ENCODE measurements around the gene ASIC2.

Gene ASIC2

DNA sequence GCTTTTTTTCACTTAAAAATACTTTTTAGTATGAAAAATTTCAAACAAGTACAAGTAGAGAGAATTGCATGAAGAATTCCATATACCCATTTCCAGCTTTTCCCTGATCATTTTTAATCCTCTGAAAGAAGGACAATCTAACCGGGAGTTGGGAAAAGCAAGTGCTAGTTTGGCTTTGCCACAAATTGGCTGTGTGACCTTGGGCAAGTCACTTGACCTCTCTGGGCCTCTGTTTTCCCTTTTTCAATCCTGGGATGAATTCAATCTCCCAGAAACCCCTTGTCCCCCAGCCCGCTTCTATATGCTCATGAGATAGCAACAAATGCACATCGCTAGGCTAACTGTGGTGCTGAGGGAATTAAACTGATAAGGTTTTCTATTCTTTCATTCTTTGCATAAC, 49.4 kb downstream of the ASIC2 start:
- Histone ChIP-seq H3K4me3 (ENCODE audit: insufficient read depth, low read length, poor library complexity, severe bottlenecking) (no peak overlapping the region), H3K9ac (ENCODE audit: low read length) (no peak overlapping the region), H3K9me2 (replicated peaks; ENCODE audit: insufficient read depth, low read length) (no peaks in the 10 kb centered on the region), H3K27me3 (ENCODE audit: low read length) (no peaks in the 10 kb centered on the region), H4K20me1 (ENCODE audit: low read depth, low read length) (no peaks in the 10 kb centered on the region), H3K9me3 (ENCODE audit: insufficient read depth, low read length) (no peaks in the 10 kb centered on the region), H2AFZ (ENCODE audit: low read depth, low read length, severe bottlenecking) (no peak overlapping the region), H3K79me2 (ENCODE audit: insufficient read depth, low read length) (no peaks in the 10 kb centered on the region), H3F3A (ENCODE audit: insufficient read depth) (no peaks in the 10 kb centered on the region), H3K36me3 (ENCODE audit: low read length) (no peaks in the 10 kb centered on the region), H3K27ac (ENCODE audit: low read depth, low read length) (no peak overlapping the region), H3K4me2 (ENCODE audit: low read depth, low read length, poor library complexity, severe bottlenecking) (no peak overlapping the region)
- TF ChIP-seq EZH2phosphoT487 (conservative IDR thresholded peaks at IDR 0.05; ENCODE audit: low read length), result no peak
- TF ChIP-seq, protein P1, sequence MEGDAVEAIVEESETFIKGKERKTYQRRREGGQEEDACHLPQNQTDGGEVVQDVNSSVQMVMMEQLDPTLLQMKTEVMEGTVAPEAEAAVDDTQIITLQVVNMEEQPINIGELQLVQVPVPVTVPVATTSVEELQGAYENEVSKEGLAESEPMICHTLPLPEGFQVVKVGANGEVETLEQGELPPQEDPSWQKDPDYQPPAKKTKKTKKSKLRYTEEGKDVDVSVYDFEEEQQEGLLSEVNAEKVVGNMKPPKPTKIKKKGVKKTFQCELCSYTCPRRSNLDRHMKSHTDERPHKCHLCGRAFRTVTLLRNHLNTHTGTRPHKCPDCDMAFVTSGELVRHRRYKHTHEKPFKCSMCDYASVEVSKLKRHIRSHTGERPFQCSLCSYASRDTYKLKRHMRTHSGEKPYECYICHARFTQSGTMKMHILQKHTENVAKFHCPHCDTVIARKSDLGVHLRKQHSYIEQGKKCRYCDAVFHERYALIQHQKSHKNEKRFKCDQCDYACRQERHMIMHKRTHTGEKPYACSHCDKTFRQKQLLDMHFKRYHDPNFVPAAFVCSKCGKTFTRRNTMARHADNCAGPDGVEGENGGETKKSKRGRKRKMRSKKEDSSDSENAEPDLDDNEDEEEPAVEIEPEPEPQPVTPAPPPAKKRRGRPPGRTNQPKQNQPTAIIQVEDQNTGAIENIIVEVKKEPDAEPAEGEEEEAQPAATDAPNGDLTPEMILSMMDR (IDR thresholded peaks at IDR 0.05; ENCODE audit: insufficient read depth, low read length, poor library complexity, severe bottlenecking), result no peak

DNA sequence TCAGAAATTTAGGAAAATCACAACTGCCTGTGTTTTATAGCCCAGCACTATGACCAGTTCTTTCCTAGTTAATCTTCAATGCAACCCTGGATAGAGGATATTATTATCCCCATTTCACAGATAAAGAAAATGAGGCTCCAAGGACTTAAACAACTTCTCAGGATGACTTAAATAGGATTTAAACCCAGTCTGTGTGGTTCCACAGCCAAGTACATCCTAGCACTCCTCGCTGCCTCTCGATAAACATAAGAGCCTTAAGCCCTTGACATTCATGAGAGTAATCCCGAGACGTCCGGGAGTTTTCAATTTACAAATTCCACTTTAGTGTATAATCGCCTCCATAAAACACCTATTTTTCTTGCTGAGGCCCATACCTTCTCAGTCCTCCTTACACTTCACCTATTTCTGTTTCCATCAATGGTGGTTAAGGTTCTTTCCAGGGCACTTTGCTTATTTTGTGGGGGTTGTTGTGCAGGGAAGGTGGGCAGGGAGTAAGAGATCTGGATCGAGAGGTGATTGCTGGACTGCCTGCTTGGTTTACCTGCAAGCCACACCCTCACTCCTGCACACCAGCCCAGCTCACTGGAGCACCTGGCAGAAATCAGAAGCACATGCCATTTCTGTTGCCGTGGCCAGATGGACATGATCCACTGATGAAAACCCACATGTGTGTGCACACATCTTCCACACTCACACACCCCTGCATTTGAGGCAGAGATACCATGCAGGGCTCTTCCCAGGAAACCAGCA, 50.5 kb downstream of the ASIC2 start:
- H3K9me3 ChIP-seq (ENCODE audit: insufficient read depth, low read length), result no peaks in the 10 kb centered on the region

DNA sequence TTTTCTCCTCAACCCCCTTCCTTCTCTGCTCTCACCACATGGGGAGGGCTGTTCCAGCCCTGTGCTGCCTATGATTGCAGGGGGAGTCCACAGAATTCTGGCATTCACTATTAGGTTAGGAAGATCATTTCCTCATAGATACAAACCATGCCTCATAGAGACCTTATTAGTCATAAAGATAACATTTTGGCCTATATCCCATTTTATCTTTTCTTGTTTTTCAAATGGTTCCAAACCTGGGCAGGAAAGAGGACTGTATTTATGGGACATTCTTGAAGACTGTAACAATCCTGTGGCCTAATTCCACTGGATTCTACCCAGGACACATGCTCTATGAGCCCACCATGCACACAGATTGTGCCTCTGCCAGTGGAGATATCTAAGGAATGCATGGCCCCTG, 51.7 kb downstream of the ASIC2 start:
- no peaks in the 10 kb centered on the region for H3K9me2 ChIP-seq (replicated peaks; ENCODE audit: insufficient read depth, low read length)
- no peaks in the 10 kb centered on the region for H3F3A ChIP-seq (ENCODE audit: insufficient read depth)
- H3K27me3 ChIP-seq (ENCODE audit: low read length), result no peaks in the 10 kb centered on the region
- no peaks in the 10 kb centered on the region for H4K20me1 ChIP-seq (ENCODE audit: low read depth, low read length)
- no peak overlapping the region for H3K9ac ChIP-seq (ENCODE audit: low read length)
- no peak overlapping the region for H3K27ac ChIP-seq (ENCODE audit: low read depth, low read length)
- H3K36me3 ChIP-seq (ENCODE audit: low read length), result no peaks in the 10 kb centered on the region
- TF ChIP-seq, protein P1 (IDR thresholded peaks at IDR 0.05; ENCODE audit: insufficient read depth, low read length, poor library complexity, severe bottlenecking), result no peak
- no peak for TF ChIP-seq EZH2phosphoT487 (conservative IDR thresholded peaks at IDR 0.05; ENCODE audit: low read length)
- no peak overlapping the region for H3K4me2 ChIP-seq (ENCODE audit: low read depth, low read length, poor library complexity, severe bottlenecking)
- H2AFZ ChIP-seq (ENCODE audit: low read depth, low read length, severe bottlenecking), result no peak overlapping the region
- no peak overlapping the region for H3K4me3 ChIP-seq (ENCODE audit: insufficient read depth, low read length, poor library complexity, severe bottlenecking)
- no peaks in the 10 kb centered on the region for H3K79me2 ChIP-seq (ENCODE audit: insufficient read depth, low read length)
- no peaks in the 10 kb centered on the region for H3K9me3 ChIP-seq (ENCODE audit: insufficient read depth, low read length)

More for the DNA sequence above, 50.5 kb downstream of the ASIC2 start:
- H3K27ac ChIP-seq (ENCODE audit: low read depth, low read length), result no peak overlapping the region
- no peaks in the 10 kb centered on the region for H3K9me2 ChIP-seq (replicated peaks; ENCODE audit: insufficient read depth, low read length)
- H3K4me2 ChIP-seq (ENCODE audit: low read depth, low read length, poor library complexity, severe bottlenecking), result no peak overlapping the region
- H3K36me3 ChIP-seq (ENCODE audit: low read length), result no peaks in the 10 kb centered on the region
- no peaks in the 10 kb centered on the region for H3K27me3 ChIP-seq (ENCODE audit: low read length)
- H3K79me2 ChIP-seq (ENCODE audit: insufficient read depth, low read length), result no peaks in the 10 kb centered on the region
- H4K20me1 ChIP-seq (ENCODE audit: low read depth, low read length), result no peaks in the 10 kb centered on the region
- H3K4me3 ChIP-seq (ENCODE audit: insufficient read depth, low read length, poor library complexity, severe bottlenecking), result no peak overlapping the region
- TF ChIP-seq, protein P1 (IDR thresholded peaks at IDR 0.05; ENCODE audit: insufficient read depth, low read length, poor library complexity, severe bottlenecking), result no peak
- no peak for TF ChIP-seq EZH2phosphoT487 (conservative IDR thresholded peaks at IDR 0.05; ENCODE audit: low read length)
- H3F3A ChIP-seq (ENCODE audit: insufficient read depth), result no peaks in the 10 kb centered on the region
- no peak overlapping the region for H3K9ac ChIP-seq (ENCODE audit: low read length)
- H2AFZ ChIP-seq (ENCODE audit: low read depth, low read length, severe bottlenecking), result no peak overlapping the region

Measured in SU-DHL-6 (cell line).